Measurements from ENCODE around the gene TP63.

- TF ChIP-seq, protein P1, sequence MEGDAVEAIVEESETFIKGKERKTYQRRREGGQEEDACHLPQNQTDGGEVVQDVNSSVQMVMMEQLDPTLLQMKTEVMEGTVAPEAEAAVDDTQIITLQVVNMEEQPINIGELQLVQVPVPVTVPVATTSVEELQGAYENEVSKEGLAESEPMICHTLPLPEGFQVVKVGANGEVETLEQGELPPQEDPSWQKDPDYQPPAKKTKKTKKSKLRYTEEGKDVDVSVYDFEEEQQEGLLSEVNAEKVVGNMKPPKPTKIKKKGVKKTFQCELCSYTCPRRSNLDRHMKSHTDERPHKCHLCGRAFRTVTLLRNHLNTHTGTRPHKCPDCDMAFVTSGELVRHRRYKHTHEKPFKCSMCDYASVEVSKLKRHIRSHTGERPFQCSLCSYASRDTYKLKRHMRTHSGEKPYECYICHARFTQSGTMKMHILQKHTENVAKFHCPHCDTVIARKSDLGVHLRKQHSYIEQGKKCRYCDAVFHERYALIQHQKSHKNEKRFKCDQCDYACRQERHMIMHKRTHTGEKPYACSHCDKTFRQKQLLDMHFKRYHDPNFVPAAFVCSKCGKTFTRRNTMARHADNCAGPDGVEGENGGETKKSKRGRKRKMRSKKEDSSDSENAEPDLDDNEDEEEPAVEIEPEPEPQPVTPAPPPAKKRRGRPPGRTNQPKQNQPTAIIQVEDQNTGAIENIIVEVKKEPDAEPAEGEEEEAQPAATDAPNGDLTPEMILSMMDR (IDR thresholded peaks at IDR 0.05): no peak
- no peak for TF ChIP-seq POLR2A (IDR thresholded peaks at IDR 0.05)
- TF ChIP-seq POLR2AphosphoS5 (IDR thresholded peaks at IDR 0.05): no peak
- TF ChIP-seq EP300 (IDR thresholded peaks at IDR 0.05): no peak
These were observed 59.5 kb downstream of the TP63 start for GRCh38 chr3:189690672-189691071.
